Spleen (tissue), 7 donors: Measurements from ENCODE around the gene RAPGEF4.

Experiments
- POLR2A ChIP-seq, 3 donors: fragments of 450-650 bp; IDR thresholded peaks; one replicate each; pipeline ENCODE4 v1.5.1; 2017; ENCODE audit warnings: antibody characterized with exemption in 3 of 3, mild to moderate bottlenecking in 1 of 3
- TF ChIP-seq, protein P1 (sequence below), 11 experiments: fragments of 200-600 bp in 7 of 11; fragments of 450-650 bp in 4 of 11; sonication (generic) in 4 of 11; IDR thresholded peaks in 8 of 11; conservative IDR thresholded peaks in 3 of 11; 1 replicate in 7 of 11; 2 replicates in 4 of 11; pipeline versions ENCODE4 v1.4.0 to v1.8.0; 2016 to 2021; ENCODE audit warnings: antibody characterized with exemption in 11 of 11, inconsistent platforms in 4 of 11, mild to moderate bottlenecking in 1 of 11
- donor health status: DM: no; HTN: no; CAD: no; lungs with moderate emphysema.
- donor health status: DM: no; HTN: no; CAD: no.
- donor health status: DM: no; HTN: no; CAD: no.

DNA sequence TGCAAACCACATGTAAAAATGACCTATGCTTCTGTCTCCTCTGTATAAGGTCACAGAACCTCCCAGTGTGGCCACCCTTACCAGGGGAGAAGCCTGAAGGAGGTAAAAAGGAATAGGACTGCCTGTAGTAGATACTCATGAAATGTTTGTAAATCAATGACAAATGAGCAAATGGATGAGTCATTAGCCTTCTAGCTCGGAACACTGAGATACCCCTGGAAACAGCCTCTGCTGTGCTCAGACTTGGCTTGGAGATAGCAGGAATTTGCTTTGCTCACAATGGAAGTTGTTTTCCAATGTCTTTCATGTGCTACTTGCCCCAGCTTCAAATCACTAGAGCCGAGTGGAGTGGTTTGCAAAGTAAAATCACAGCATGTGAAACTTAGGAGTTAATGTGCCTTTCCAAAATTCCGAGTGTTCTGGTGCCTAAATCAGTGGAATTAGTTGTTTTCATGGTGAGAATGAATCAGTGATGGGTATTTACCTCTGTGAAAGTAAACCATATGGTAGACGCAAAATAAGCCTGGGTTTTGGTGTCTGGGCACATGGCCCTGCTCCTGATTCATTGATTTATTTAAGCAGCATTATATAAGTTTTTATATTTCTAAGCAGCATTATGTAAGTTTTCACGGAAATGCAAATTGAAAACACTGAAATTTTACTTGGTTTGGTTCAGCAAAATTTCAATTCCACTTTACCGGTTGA is 186.0 kb downstream of the RAPGEF4 start:
- TF ChIP-seq, protein P1, sequence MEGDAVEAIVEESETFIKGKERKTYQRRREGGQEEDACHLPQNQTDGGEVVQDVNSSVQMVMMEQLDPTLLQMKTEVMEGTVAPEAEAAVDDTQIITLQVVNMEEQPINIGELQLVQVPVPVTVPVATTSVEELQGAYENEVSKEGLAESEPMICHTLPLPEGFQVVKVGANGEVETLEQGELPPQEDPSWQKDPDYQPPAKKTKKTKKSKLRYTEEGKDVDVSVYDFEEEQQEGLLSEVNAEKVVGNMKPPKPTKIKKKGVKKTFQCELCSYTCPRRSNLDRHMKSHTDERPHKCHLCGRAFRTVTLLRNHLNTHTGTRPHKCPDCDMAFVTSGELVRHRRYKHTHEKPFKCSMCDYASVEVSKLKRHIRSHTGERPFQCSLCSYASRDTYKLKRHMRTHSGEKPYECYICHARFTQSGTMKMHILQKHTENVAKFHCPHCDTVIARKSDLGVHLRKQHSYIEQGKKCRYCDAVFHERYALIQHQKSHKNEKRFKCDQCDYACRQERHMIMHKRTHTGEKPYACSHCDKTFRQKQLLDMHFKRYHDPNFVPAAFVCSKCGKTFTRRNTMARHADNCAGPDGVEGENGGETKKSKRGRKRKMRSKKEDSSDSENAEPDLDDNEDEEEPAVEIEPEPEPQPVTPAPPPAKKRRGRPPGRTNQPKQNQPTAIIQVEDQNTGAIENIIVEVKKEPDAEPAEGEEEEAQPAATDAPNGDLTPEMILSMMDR (IDR thresholded peaks at IDR 0.05 in 8 of 11, conservative IDR thresholded peaks at IDR 0.05 in 3 of 11): no peak
- TF ChIP-seq POLR2A (IDR thresholded peaks at IDR 0.05): no peak
